Gastroesophageal sphincter (tissue), 4 donors: ENCODE measurements around the gene CPT1C. TPM values are rescaled to one million over a fixed set of nuclear protein-coding genes. Genes with fewer than 3 reads are reported as not detected.
A peak's percentile ranks its signal among the peaks of the same experiment; 100 is the strongest.

Source experiments
- ATAC-seq: fragments of 150-250 bp; one replicate; pipeline ENCODE4 v1.9.1; 2016; ENCODE audit warnings: mild to moderate bottlenecking, moderate library complexity
- H3K27ac ChIP-seq, 4 donors: fragments of 200-600 bp; sonication (generic) in 3 of 4; 1 replicate in 3 of 4; 2 replicates in 1 of 4; pipeline ENCODE4 v1.5.1; 2016 to 2019
- H3K27me3 ChIP-seq: fragments of 200-600 bp; sonication (generic); one replicate; pipeline ENCODE4 v1.5.1; 2019
- H3K36me3 ChIP-seq, 2 donors: fragments of 200-600 bp; sonication (generic); one replicate each; pipeline ENCODE4 v1.5.1; 2019; ENCODE audit warnings: control low read depth in 1 of 2
- H3K4me1 ChIP-seq, 3 donors: fragments of 200-600 bp; sonication (generic); 1 replicate in 2 of 3; 2 replicates in 1 of 3; pipeline ENCODE4 v1.5.1; 2016 to 2019; ENCODE audit warnings: control low read depth in 2 of 3
- H3K4me3 ChIP-seq, 2 donors: fragments of 200-600 bp; sonication (generic); one replicate each; pipeline ENCODE4 v1.5.1; 2019; ENCODE audit warnings: mild to moderate bottlenecking in 1 of 2, moderate library complexity in 1 of 2
- H3K9me3 ChIP-seq, 3 donors: fragments of 200-600 bp; sonication (generic); one replicate each; pipeline ENCODE4 v1.5.1; 2017 to 2019; ENCODE audit warnings: control low read depth in 2 of 3
- EP300 ChIP-seq: sonication (generic); formaldehyde crosslinking; IDR thresholded peaks from one replicate; pipeline ENCODE4 v1.6.1; 2017; ENCODE audit warnings: antibody characterized with exemption, mild to moderate bottlenecking
- POLR2A ChIP-seq, 2 donors: fragments of 450-650 bp; IDR thresholded peaks; one replicate each; pipeline ENCODE4 v1.6.1; 2017; ENCODE audit warnings: antibody characterized with exemption in 2 of 2, mild to moderate bottlenecking in 2 of 2, moderate library complexity in 1 of 2
- POLR2AphosphoS5 ChIP-seq: sonication (generic); formaldehyde crosslinking; IDR thresholded peaks from one replicate; pipeline ENCODE4 v1.6.1; 2017; ENCODE audit warnings: antibody characterized with exemption
- WGBS, 2 donors: methylation state at CpG; one replicate each; pipeline ENCODE4 v1.1.5; 2018; ENCODE audit warnings: low coverage in 1 of 2; 5-methylcytosine and 5-hydroxymethylcytosine counted together
- small RNA-seq, 4 donors: library from RNA; depleted of rRNA; stranded (forward); fragments of <200 nt; gene quantifications; one replicate each; pipeline ENCODE3, GENCODE V24; 2016
- total RNA-seq, 4 donors: library from RNA; depleted of rRNA; stranded (reverse); fragments of >200 nt; gene quantifications; one replicate each; pipeline ENCODE4 v1.1.0, GENCODE V29; 2016
- TF ChIP-seq, protein P1 (sequence below), 4 experiments: fragments of 200-600 bp in 2 of 4; fragments of 450-650 bp in 2 of 4; sonication (generic) in 1 of 4; IDR thresholded peaks; one replicate each; pipeline ENCODE4 v1.5.1; 2017 to 2019; ENCODE audit warnings: antibody characterized with exemption in 4 of 4, mild to moderate bottlenecking in 2 of 4, moderate library complexity in 2 of 4

CPT1C gene
- total RNA-seq, 4 donors from 2014 or later = 2.0 to 3.0 (median 2.6) TPM

DNA sequence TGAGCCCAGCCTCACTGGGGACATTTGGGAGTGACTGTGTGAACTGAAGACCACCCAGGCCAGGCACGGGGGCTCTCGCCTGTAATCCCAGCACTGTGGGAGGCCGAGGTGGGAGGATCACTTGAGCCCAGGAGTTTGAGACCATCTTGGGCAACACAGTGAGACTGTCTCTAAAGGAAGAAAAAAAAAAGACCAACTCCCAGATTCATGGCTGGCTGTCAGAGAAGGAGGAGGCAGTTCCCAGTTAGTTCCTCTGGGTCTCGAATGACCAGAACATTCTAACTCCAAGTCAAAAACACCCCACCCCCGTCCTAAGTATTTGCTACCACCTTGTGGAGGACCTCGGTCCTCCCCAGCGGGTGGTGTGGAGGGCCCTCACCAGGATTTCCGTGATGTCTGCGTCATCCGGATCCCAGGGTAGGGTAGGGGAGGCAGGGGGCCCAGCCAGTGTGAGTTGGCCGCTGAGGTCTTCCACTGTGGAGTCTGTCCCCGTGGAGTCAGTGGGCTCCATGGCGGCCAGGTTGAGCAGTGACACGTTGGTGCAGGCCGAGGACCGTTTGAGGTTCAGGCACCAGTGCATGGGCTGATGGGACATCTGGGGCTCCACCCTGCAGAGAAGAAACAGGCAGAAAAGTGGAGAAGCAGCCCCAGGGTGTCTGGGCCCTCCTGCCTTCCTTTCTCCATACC lies 70.9 kb downstream of the CPT1C start:
- TF ChIP-seq POLR2AphosphoS5 = no peak
- TF ChIP-seq, protein P1, sequence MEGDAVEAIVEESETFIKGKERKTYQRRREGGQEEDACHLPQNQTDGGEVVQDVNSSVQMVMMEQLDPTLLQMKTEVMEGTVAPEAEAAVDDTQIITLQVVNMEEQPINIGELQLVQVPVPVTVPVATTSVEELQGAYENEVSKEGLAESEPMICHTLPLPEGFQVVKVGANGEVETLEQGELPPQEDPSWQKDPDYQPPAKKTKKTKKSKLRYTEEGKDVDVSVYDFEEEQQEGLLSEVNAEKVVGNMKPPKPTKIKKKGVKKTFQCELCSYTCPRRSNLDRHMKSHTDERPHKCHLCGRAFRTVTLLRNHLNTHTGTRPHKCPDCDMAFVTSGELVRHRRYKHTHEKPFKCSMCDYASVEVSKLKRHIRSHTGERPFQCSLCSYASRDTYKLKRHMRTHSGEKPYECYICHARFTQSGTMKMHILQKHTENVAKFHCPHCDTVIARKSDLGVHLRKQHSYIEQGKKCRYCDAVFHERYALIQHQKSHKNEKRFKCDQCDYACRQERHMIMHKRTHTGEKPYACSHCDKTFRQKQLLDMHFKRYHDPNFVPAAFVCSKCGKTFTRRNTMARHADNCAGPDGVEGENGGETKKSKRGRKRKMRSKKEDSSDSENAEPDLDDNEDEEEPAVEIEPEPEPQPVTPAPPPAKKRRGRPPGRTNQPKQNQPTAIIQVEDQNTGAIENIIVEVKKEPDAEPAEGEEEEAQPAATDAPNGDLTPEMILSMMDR (IDR thresholded peaks at IDR 0.05) = no peak
- no peak for TF ChIP-seq EP300
- no peak for TF ChIP-seq POLR2A (IDR thresholded peaks at IDR 0.05)
- peak overlapping the region in 2 of 4 donors; percentile 35 to 60 for H3K27ac ChIP-seq
- 67% methylated on average over 1 of the region's 16 CpGs; no CpG with 5 or more reads in 1 of the 2 donors for WGBS, 2 donors
- H3K27me3 ChIP-seq = peaks cover 6% of the 10 kb centered on the region
- H3K36me3 ChIP-seq = no peaks in the 10 kb centered on the region
- H3K4me3 ChIP-seq = no peak overlapping the region
- no peak for ATAC-seq
- no peaks in the 10 kb centered on the region for H3K9me3 ChIP-seq
- H3K4me1 ChIP-seq = peaks cover 0 to 14% (median 3%) of the 10 kb centered on the region in 3 donors

DNA sequence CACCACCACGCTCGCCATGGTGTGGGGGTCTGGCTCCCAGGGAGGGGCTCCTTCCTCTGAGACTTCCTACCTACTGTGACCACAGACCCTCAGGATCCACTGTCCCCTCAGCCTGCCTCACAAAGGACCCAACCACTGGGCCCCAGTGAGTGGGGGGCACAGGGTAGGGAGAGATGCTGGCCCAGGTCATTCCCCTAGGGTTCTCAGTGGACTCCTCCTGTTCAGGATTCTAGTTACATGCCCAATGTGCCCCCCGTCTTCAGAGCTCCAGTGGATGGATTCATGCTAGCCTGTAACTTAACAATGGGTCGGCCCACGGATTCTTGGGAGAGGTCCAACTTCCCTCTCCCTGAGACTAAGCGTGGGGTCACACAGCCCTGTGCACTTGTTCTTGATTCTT lies 72.3 kb downstream of the CPT1C start, which contains the start of gene TSKS:
TSS of gene TSKS (minus strand) at position 77 of the 400 bp plus-strand sequence. CDS start at position 18, 59 bp downstream.
- peaks cover 4% of the 10 kb centered on the region for H3K27me3 ChIP-seq
- H3K9me3 ChIP-seq = no peaks in the 10 kb centered on the region
- ATAC-seq = no peak
- H3K36me3 ChIP-seq = no peaks in the 10 kb centered on the region
- WGBS, 2 donors = 50% methylated on average over 3 of the region's 6 CpGs; no CpG with 5 or more reads in 1 of the 2 donors
- H3K4me1 ChIP-seq = peaks cover 0 to 24% (median 9%) of the 10 kb centered on the region in 3 donors
- TF ChIP-seq EP300 (no peak), POLR2AphosphoS5 (no peak), POLR2A (IDR thresholded peaks at IDR 0.05) (no peak)
- TF ChIP-seq, protein P1 (IDR thresholded peaks at IDR 0.05) = no peak
- no peak within 1 kb of the TSS for H3K4me3 ChIP-seq
- H3K27ac ChIP-seq = no peak within 1 kb of the TSS

Small RNAs within 50 kb of the gene (small RNA-seq; reads per million reads assigned to genes)
- 0 to 0.51 (median 0.15) reads per million in 4 donors for gene MIR5088

Other genes starting within 250 kb of the CPT1C start
- 1 to 10 TPM; 1.1 to 1.7 (median 1.2) TPM for gene SLC17A7, start 249.6 kb upstream of the CPT1C start, total RNA-seq
- 10 to 100 TPM; 67.2 to 82.4 (median 72.5) TPM for gene PIH1D1, start 239.3 kb upstream of the CPT1C start, total RNA-seq
- gene ALDH16A1, start 237.9 kb upstream of the CPT1C start, total RNA-seq = 10 to 100 TPM; 11.8 to 34.4 (median 22.2) TPM
- 10 to 100 TPM in 1 of 4 donors, 1 to 10 TPM in 3; 3.1 to 21.0 (median 7.6) TPM for gene FLT3LG, start 216.9 kb upstream of the CPT1C start, total RNA-seq
- gene RPL13A, start 203.5 kb upstream of the CPT1C start, total RNA-seq = 1,000 to 10,000 TPM; 1,269 to 3,399 (median 2,205) TPM
- gene RPS11, start 194.7 kb upstream of the CPT1C start, total RNA-seq = 1,000 to 10,000 TPM; 2,443 to 5,156 (median 3,385) TPM
- 100 to 1,000 TPM in 3 of 4 donors, 10 to 100 TPM in 1; 78.6 to 255 (median 158) TPM for gene FCGRT, start 178.5 kb upstream of the CPT1C start, total RNA-seq
- 10 to 100 TPM in 3 of 4 donors, 1 to 10 TPM in 1; 8.2 to 21.0 (median 12.0) TPM for gene RCN3, start 163.1 kb upstream of the CPT1C start, total RNA-seq
- gene NOSIP, start 110.6 kb upstream of the CPT1C start, total RNA-seq = 10 to 100 TPM; 45.5 to 59.6 (median 51.8) TPM
- gene PRRG2, start 109.8 kb upstream of the CPT1C start, total RNA-seq = 1 to 10 TPM in 2 of 4 donors, not detected in 2; 1.0 to 1.1 TPM
- 10 to 100 TPM in 3 of 4 donors, 1 to 10 TPM in 1; 9.3 to 24.1 (median 14.8) TPM for gene PRR12, start 99.9 kb upstream of the CPT1C start, total RNA-seq
- 100 to 1,000 TPM; 100 to 162 (median 136) TPM for gene RRAS, start 51.0 kb upstream of the CPT1C start, total RNA-seq
- gene SCAF1, start 48.9 kb upstream of the CPT1C start, total RNA-seq = 10 to 100 TPM; 18.2 to 37.5 (median 18.5) TPM
- gene IRF3, start 25.3 kb upstream of the CPT1C start, total RNA-seq = 10 to 100 TPM; 29.2 to 68.6 (median 39.9) TPM
- 1 to 10 TPM; 3.3 to 7.9 (median 6.4) TPM for gene BCL2L12, start 25.2 kb upstream of the CPT1C start, total RNA-seq
- 100 to 1,000 TPM; 137 to 152 (median 146) TPM for gene PRMT1, start 13.8 kb upstream of the CPT1C start, total RNA-seq
- gene ADM5, start 1.5 kb upstream of the CPT1C start, total RNA-seq = 1 to 10 TPM in 3 of 4 donors, not detected in 1; 1.3 to 4.1 (median 1.5) TPM
- gene TSKS, start 72.2 kb downstream of the CPT1C start, total RNA-seq = 1 to 10 TPM in 1 of 4 donors, under 1 TPM in 1, not detected in 2; 0.73 to 4.2 TPM
- 100 to 1,000 TPM in 1 of 4 donors, 10 to 100 TPM in 3; 69.9 to 103 (median 76.1) TPM for gene AP2A1, start 75.9 kb downstream of the CPT1C start, total RNA-seq
- gene FUZ, start 122.2 kb downstream of the CPT1C start, total RNA-seq = 10 to 100 TPM; 14.8 to 23.0 (median 20.1) TPM
- gene MED25, start 127.2 kb downstream of the CPT1C start, total RNA-seq = 10 to 100 TPM; 26.7 to 36.1 (median 28.7) TPM
- gene PTOV1, start 160.0 kb downstream of the CPT1C start, total RNA-seq = 10 to 100 TPM; 52.9 to 89.1 (median 60.0) TPM
- 10 to 100 TPM; 12.5 to 64.3 (median 29.4) TPM for gene PNKP, start 176.5 kb downstream of the CPT1C start, total RNA-seq
- gene AKT1S1, start 186.2 kb downstream of the CPT1C start, total RNA-seq = 10 to 100 TPM; 14.4 to 24.6 (median 19.7) TPM
- 10 to 100 TPM; 25.1 to 41.9 (median 37.3) TPM for gene TBC1D17, start 186.6 kb downstream of the CPT1C start, total RNA-seq
- gene IL4I1, start 205.8 kb downstream of the CPT1C start, total RNA-seq = 1 to 10 TPM in 1 of 4 donors, under 1 TPM in 1, not detected in 2; 0.39 to 1.2 TPM
- 10 to 100 TPM; 12.3 to 22.7 (median 16.7) TPM for gene ATF5, start 238.1 kb downstream of the CPT1C start, total RNA-seq
- gene NUP62, start 238.4 kb downstream of the CPT1C start, total RNA-seq = 10 to 100 TPM; 30.1 to 43.2 (median 37.7) TPM